Neural cell (in vitro differentiated cells): ENCODE results near the gene MED19.

Experiments
- MXI1 ChIP-seq: fragments of 450-650 bp; conservative IDR thresholded peaks from 2 replicates; pipeline ENCODE4 v1.6.1; 2014; ENCODE audit warnings: antibody characterized with exemption, mild to moderate bottlenecking; ENCODE audit not compliant: poor library complexity, severe bottlenecking
- TF ChIP-seq, protein P1 (sequence below): fragments of 450-650 bp; IDR thresholded peaks from 2 replicates; pipeline ENCODE4 v1.5.1; 2014; ENCODE audit warnings: antibody characterized with exemption, mild to moderate bottlenecking, moderate library complexity; ENCODE audit not compliant: poor library complexity, severe bottlenecking
- TF ChIP-seq, protein P2 (sequence below): IDR thresholded peaks from 2 replicates; pipeline ENCODE4 v1.6.1; 2012; ENCODE audit warnings: borderline replicate concordance

DNA sequence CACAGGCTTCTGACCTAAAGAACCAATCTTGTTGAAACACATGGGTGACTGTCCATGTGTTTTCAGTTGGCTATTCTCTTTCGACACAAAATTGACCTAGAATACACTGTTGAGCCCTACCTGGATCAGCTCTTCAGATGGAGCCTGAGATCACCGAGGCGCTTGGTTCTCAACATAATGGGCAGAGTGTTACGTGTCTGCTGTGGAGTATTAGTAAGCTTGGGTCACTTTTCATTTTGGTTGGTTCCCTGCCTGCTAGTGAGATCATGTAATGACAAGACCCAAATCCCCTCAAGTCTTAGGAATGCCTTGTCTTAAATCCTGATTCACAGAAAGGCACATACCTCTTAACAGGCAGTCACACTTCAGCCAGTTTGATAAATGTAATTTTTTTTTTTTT is 8.7 kb downstream of the MED19 start:
- no peak for TF ChIP-seq MXI1
- TF ChIP-seq, protein P1, sequence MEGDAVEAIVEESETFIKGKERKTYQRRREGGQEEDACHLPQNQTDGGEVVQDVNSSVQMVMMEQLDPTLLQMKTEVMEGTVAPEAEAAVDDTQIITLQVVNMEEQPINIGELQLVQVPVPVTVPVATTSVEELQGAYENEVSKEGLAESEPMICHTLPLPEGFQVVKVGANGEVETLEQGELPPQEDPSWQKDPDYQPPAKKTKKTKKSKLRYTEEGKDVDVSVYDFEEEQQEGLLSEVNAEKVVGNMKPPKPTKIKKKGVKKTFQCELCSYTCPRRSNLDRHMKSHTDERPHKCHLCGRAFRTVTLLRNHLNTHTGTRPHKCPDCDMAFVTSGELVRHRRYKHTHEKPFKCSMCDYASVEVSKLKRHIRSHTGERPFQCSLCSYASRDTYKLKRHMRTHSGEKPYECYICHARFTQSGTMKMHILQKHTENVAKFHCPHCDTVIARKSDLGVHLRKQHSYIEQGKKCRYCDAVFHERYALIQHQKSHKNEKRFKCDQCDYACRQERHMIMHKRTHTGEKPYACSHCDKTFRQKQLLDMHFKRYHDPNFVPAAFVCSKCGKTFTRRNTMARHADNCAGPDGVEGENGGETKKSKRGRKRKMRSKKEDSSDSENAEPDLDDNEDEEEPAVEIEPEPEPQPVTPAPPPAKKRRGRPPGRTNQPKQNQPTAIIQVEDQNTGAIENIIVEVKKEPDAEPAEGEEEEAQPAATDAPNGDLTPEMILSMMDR = no peak
- TF ChIP-seq, protein P2, sequence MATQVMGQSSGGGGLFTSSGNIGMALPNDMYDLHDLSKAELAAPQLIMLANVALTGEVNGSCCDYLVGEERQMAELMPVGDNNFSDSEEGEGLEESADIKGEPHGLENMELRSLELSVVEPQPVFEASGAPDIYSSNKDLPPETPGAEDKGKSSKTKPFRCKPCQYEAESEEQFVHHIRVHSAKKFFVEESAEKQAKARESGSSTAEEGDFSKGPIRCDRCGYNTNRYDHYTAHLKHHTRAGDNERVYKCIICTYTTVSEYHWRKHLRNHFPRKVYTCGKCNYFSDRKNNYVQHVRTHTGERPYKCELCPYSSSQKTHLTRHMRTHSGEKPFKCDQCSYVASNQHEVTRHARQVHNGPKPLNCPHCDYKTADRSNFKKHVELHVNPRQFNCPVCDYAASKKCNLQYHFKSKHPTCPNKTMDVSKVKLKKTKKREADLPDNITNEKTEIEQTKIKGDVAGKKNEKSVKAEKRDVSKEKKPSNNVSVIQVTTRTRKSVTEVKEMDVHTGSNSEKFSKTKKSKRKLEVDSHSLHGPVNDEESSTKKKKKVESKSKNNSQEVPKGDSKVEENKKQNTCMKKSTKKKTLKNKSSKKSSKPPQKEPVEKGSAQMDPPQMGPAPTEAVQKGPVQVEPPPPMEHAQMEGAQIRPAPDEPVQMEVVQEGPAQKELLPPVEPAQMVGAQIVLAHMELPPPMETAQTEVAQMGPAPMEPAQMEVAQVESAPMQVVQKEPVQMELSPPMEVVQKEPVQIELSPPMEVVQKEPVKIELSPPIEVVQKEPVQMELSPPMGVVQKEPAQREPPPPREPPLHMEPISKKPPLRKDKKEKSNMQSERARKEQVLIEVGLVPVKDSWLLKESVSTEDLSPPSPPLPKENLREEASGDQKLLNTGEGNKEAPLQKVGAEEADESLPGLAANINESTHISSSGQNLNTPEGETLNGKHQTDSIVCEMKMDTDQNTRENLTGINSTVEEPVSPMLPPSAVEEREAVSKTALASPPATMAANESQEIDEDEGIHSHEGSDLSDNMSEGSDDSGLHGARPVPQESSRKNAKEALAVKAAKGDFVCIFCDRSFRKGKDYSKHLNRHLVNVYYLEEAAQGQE = no peak
